GM12878 (cell line): ENCODE data around the gene PRKG1.

ENCODE experiments used
- BACH1 ChIP-seq: fragments of 450-650 bp; IDR thresholded peaks from 2 replicates; pipeline ENCODE4 v1.6.1; 2017; ENCODE audit warnings: mild to moderate bottlenecking, borderline replicate concordance
- CHD1 ChIP-seq: IDR thresholded peaks from 2 replicates; pipeline ENCODE4 v1.6.1; 2012; ENCODE audit warnings: low read depth, low read length, improper control_type of control experiment
- EZH2 ChIP-seq: IDR thresholded peaks from 2 replicates; pipeline ENCODE4 v1.6.1; 2012; ENCODE audit warnings: low read depth, mild to moderate bottlenecking, control low read depth, inconsistent platforms, low read length, borderline replicate concordance; ENCODE audit not compliant: control insufficient read depth
- HDGF ChIP-seq: fragments of 450-650 bp; IDR thresholded peaks from 2 replicates; pipeline ENCODE4 v1.6.1; 2016; ENCODE audit warnings: antibody characterized with exemption
- MYC ChIP-seq: IDR thresholded peaks from 2 replicates; pipeline ENCODE4 v1.6.1; 2011; ENCODE audit warnings: mild to moderate bottlenecking, low read length, moderate library complexity, inconsistent platforms; ENCODE audit not compliant: insufficient read depth, insufficient replicate concordance, insufficient read length, severe bottlenecking
- NFIC ChIP-seq: IDR thresholded peaks from 2 replicates; pipeline ENCODE4 v1.6.1; 2012; ENCODE audit warnings: low read depth, mild to moderate bottlenecking, inconsistent platforms, low read length, moderate library complexity
- POLR2AphosphoS5 ChIP-seq: IDR thresholded peaks from 2 replicates; pipeline ENCODE4 v1.6.1; 2011; ENCODE audit warnings: mild to moderate bottlenecking, low read length, inconsistent platforms
- TARDBP ChIP-seq: IDR thresholded peaks from 2 replicates; pipeline ENCODE4 v1.6.1; 2016; ENCODE audit warnings: borderline replicate concordance
- TF ChIP-seq, protein P1 (sequence below): fragments of 450-650 bp; formaldehyde crosslinking; IDR thresholded peaks from 2 replicates; pipeline ENCODE4 v1.4.0; 2022; ENCODE audit warnings: mild to moderate bottlenecking, moderate library complexity
- TF ChIP-seq, protein P2 (sequence below): IDR thresholded peaks from 2 replicates; pipeline ENCODE4 v1.6.1; 2012; ENCODE audit warnings: mild to moderate bottlenecking, low read depth, low read length

DNA sequence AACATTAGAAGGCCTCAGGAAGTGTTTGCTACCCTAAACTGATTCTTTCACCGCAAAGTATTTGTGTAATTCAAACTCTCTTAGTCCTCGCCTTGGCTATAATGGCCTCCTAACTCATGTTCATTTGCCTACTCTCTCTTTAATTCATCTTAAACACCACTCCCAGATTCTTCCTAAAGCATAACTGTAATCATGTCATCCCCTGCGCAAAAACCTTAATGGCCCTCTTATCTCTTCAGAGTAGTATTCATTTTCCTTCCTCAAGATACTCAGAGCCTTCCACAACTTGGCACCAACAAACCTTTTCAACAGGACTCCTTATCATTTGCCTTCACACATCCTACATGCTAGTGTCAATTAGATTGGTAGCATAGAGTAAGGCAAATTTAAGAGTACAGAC, 582.2 kb downstream of the PRKG1 start:
- no peak for TF ChIP-seq POLR2AphosphoS5
- no peak for TF ChIP-seq EZH2
- no peak for TF ChIP-seq HDGF
- TF ChIP-seq CHD1: no peak
- TF ChIP-seq NFIC: no peak
- TF ChIP-seq, protein P1, sequence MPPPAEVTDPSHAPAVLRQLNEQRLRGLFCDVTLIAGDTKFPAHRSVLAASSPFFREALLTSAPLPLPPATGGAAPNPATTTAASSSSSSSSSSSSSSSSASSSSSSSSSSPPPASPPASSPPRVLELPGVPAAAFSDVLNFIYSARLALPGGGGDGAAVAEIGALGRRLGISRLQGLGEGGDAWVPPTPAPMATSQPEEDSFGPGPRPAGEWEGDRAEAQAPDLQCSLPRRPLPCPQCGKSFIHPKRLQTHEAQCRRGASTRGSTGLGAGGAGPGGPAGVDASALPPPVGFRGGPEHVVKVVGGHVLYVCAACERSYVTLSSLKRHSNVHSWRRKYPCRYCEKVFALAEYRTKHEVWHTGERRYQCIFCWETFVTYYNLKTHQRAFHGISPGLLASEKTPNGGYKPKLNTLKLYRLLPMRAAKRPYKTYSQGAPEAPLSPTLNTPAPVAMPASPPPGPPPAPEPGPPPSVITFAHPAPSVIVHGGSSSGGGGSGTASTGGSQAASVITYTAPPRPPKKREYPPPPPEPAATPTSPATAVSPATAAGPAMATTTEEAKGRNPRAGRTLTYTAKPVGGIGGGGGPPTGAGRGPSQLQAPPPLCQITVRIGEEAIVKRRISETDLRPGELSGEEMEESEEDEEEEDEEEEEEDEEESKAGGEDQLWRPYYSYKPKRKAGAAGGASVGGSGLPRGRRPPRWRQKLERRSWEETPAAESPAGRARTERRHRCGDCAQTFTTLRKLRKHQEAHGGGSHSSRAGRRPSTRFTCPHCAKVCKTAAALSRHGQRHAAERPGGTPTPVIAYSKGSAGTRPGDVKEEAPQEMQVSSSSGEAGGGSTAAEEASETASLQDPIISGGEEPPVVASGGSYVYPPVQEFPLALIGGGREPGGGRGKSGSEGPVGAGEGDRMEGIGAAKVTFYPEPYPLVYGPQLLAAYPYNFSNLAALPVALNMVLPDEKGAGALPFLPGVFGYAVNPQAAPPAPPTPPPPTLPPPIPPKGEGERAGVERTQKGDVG (CRISPR knock-in tag): no peak
- TF ChIP-seq BACH1: no peak
- TF ChIP-seq MYC: no peak
- TF ChIP-seq TARDBP: no peak
- TF ChIP-seq, protein P2, sequence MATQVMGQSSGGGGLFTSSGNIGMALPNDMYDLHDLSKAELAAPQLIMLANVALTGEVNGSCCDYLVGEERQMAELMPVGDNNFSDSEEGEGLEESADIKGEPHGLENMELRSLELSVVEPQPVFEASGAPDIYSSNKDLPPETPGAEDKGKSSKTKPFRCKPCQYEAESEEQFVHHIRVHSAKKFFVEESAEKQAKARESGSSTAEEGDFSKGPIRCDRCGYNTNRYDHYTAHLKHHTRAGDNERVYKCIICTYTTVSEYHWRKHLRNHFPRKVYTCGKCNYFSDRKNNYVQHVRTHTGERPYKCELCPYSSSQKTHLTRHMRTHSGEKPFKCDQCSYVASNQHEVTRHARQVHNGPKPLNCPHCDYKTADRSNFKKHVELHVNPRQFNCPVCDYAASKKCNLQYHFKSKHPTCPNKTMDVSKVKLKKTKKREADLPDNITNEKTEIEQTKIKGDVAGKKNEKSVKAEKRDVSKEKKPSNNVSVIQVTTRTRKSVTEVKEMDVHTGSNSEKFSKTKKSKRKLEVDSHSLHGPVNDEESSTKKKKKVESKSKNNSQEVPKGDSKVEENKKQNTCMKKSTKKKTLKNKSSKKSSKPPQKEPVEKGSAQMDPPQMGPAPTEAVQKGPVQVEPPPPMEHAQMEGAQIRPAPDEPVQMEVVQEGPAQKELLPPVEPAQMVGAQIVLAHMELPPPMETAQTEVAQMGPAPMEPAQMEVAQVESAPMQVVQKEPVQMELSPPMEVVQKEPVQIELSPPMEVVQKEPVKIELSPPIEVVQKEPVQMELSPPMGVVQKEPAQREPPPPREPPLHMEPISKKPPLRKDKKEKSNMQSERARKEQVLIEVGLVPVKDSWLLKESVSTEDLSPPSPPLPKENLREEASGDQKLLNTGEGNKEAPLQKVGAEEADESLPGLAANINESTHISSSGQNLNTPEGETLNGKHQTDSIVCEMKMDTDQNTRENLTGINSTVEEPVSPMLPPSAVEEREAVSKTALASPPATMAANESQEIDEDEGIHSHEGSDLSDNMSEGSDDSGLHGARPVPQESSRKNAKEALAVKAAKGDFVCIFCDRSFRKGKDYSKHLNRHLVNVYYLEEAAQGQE: no peak
